Frontal cortex (tissue), 4 donors: ENCODE results near the gene SFXN4. TPM values are rescaled to one million over a fixed set of nuclear protein-coding genes. Genes with fewer than 3 reads are reported as not detected.
"Not testable (repeated sequence)": the region's sequence is repeated elsewhere in the genome, so short reads cannot be mapped to it uniquely, and the experiment has no call there.

Experiments
- DNase-seq, 2 donors: peaks; one replicate each; pipeline ENCODE4 v3.0.0; 2012; ENCODE audit warnings: low spot score in 2 of 2
- FAIRE-seq: peaks from 2 replicates; lab custom pipeline; 2012; peaks lifted over from hg19 to GRCh38; lab: Jason Lieb, UNC
- total RNA-seq: library from RNA; depleted of rRNA; stranded (reverse); fragments of >200 nt; gene quantifications from one replicate; pipeline ENCODE4 v1.2.3, GENCODE V29; 2014
- donor health status: control.
- donor health status: control.
- donor health status: control.

The SFXN4 gene
- total RNA-seq, 1 donor from 2014 or later: 21.6 TPM

GRCh38 chr10:119115926-119116325 is 49.6 kb downstream of the SFXN4 start:
- FAIRE-seq: no peak
- no peak for DNase-seq

- FAIRE-seq (no peak), DNase-seq (no peak)
Observed at GRCh38 chr10:119113751-119114732, 51.5 kb downstream of the SFXN4 start.

GRCh38 chr10:119112056-119112455 is 53.5 kb downstream of the SFXN4 start:
- DNase-seq (no peak), FAIRE-seq (no peak)

GRCh38 chr10:119107771-119108170 is 57.7 kb downstream of the SFXN4 start:
- DNase-seq, FAIRE-seq: not testable (repeated sequence)

GRCh38 chr10:119107106-119107505 is 58.4 kb downstream of the SFXN4 start:
- not testable (repeated sequence) for FAIRE-seq, DNase-seq

GRCh38 chr10:119105899-119106298 is 59.6 kb downstream of the SFXN4 start:
- FAIRE-seq, DNase-seq: not testable (repeated sequence)

GRCh38 chr10:119105155-119105554 is 60.4 kb downstream of the SFXN4 start:
- DNase-seq: no peak
- FAIRE-seq: no peak

- FAIRE-seq (no peak), DNase-seq (peak in 1 of 2 donors; percentile 24)
Observed at GRCh38 chr10:119104654-119105015, 60.9 kb downstream of the SFXN4 start.

GRCh38 chr10:119103903-119104653 is 61.4 kb downstream of the SFXN4 start, which contains the start of gene DENND10:
TSS of gene DENND10 (plus strand) at chr10:119104113. CDS start at chr10:119104143, 30 bp downstream.
- DNase-seq (peak; percentile 91 to 96), FAIRE-seq (no peak)

- FAIRE-seq: no peak
Observed at GRCh38 chr10:119103241-119103902, 62.1 kb downstream of the SFXN4 start.

GRCh38 chr10:119101366-119102098 is 64.0 kb downstream of the SFXN4 start:
- DNase-seq: no peak

More at GRCh38 chr10:119103241-119103902, 62.1 kb downstream of the SFXN4 start:
- DNase-seq: no peak

GRCh38 chr10:119100434-119101238 is 64.9 kb downstream of the SFXN4 start:
- FAIRE-seq: no peak
- DNase-seq: no peak

More at GRCh38 chr10:119101366-119102098, 64.0 kb downstream of the SFXN4 start:
- no peak for FAIRE-seq

GRCh38 chr10:119098576-119098975 is 66.9 kb downstream of the SFXN4 start:
- DNase-seq: no peak
- FAIRE-seq: no peak

GRCh38 chr10:119096641-119097415 is 68.7 kb downstream of the SFXN4 start:
- not testable (repeated sequence) for FAIRE-seq, DNase-seq

- FAIRE-seq (no peak), DNase-seq (no peak)
Observed at GRCh38 chr10:119095640-119096039, 69.9 kb downstream of the SFXN4 start.

GRCh38 chr10:119090968-119091367 is 74.5 kb downstream of the SFXN4 start:
- FAIRE-seq: no peak

More at GRCh38 chr10:119090968-119091367, 74.5 kb downstream of the SFXN4 start:
- no peak for DNase-seq
